PC-3 (cell line): ENCODE measurements around the gene GALNT10.

Experiments
- EZH2 ChIP-seq: fragments of 300-600 bp; sonication (generic); IDR thresholded peaks from one replicate; pipeline ENCODE4 v1.6.1; 2017; ENCODE audit warnings: antibody characterized with exemption, mild to moderate bottlenecking, low read length; ENCODE audit not compliant: unreplicated experiment
- EZH2phosphoT487 ChIP-seq: fragments of 300-600 bp; sonication (generic); IDR thresholded peaks from 2 replicates; pipeline ENCODE4 v1.6.1; 2018; ENCODE audit warnings: mild to moderate bottlenecking, antibody characterized with exemption, low read length, borderline replicate concordance
- TF ChIP-seq, protein P1 (sequence below): fragments of 300-600 bp; sonication (generic); conservative IDR thresholded peaks from 2 replicates; pipeline ENCODE4 v1.5.1; 2017; ENCODE audit warnings: antibody characterized with exemption, low read depth, mild to moderate bottlenecking, low read length

DNA sequence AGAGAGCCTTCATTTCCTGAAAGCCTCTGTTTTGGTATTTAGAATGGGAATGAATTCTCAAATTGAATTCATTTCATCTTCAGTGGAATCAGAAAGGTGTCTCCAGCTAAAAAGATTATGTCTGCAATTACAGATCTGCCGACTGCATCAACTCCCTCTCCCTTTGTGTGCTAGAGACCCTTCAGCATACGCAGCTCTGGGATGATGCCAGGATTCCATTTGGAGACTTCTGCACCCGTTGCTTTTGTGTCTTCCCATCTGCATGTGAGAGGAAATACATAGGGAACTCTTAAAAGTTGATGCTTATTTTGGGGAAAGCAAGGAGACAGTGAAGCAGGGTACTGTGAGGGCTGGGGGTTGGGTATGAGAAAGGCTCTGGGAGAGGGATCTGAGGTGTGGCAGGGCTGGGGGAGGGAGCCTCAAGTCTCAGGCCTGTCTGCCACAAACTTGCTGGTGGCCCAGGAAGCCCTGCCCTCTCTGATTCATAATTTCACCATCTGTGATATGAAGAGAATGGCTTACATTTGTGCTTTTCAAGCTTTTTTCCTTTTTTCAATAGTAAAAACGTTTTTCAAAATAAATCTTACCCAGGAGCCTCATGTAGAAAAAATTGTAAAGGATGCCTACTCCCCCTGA is 165.6 kb downstream of the GALNT10 start:
- TF ChIP-seq, protein P1, sequence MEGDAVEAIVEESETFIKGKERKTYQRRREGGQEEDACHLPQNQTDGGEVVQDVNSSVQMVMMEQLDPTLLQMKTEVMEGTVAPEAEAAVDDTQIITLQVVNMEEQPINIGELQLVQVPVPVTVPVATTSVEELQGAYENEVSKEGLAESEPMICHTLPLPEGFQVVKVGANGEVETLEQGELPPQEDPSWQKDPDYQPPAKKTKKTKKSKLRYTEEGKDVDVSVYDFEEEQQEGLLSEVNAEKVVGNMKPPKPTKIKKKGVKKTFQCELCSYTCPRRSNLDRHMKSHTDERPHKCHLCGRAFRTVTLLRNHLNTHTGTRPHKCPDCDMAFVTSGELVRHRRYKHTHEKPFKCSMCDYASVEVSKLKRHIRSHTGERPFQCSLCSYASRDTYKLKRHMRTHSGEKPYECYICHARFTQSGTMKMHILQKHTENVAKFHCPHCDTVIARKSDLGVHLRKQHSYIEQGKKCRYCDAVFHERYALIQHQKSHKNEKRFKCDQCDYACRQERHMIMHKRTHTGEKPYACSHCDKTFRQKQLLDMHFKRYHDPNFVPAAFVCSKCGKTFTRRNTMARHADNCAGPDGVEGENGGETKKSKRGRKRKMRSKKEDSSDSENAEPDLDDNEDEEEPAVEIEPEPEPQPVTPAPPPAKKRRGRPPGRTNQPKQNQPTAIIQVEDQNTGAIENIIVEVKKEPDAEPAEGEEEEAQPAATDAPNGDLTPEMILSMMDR, result no peak
- TF ChIP-seq EZH2phosphoT487 (no peak), EZH2 (no peak)
